Activated T-helper 17 cell treated with anti-CD3 and anti-CD28 coated beads, Interleukin-2, amount 50 U/mL, for 72 hours (primary cell): ENCODE results near the gene PLXNB2. TPM values are rescaled to one million over a fixed set of nuclear protein-coding genes. Genes with fewer than 3 reads are reported as not detected.
"Not testable (repeated sequence)": the region's sequence is repeated elsewhere in the genome, so short reads cannot be mapped to it uniquely, and the experiment has no call there.

Source experiments
- ATAC-seq: fragments of 150-1000 bp; cut with Tn5 transposase; replicated peaks from 2 replicates; pipeline ENCODE4 v1.10.0; 2021; ENCODE audit warnings: mild to moderate bottlenecking, moderate library complexity
- H3K27ac Mint-ChIP-seq: one replicate; pipeline ENCODE4 v1.8.0; 2022; ENCODE audit warnings: mixed read lengths
- H3K27me3 Mint-ChIP-seq: one replicate; pipeline ENCODE4 v1.8.0; 2022; ENCODE audit warnings: mixed read lengths
- H3K36me3 Mint-ChIP-seq: one replicate; pipeline ENCODE4 v1.8.0; 2022; ENCODE audit warnings: low read depth, mild to moderate bottlenecking, mixed read lengths
- H3K4me1 Mint-ChIP-seq: one replicate; pipeline ENCODE4 v1.8.0; 2022; ENCODE audit warnings: mixed read lengths
- H3K4me3 Mint-ChIP-seq: one replicate; pipeline ENCODE4 v1.8.0; 2022; ENCODE audit warnings: mild to moderate bottlenecking, mixed read lengths
- H3K9me3 Mint-ChIP-seq: one replicate; pipeline ENCODE4 v1.8.0; 2022; ENCODE audit warnings: mixed read lengths
- total RNA-seq, 2 donors: library from RNA; stranded (reverse); gene quantifications; one replicate each; pipeline ENCODE4 v1.2.3, GENCODE V29; 2022

Gene PLXNB2
- total RNA-seq, 2 donors from 2014 or later: 29.1 to 30.4 TPM

GRCh38 chr22:50337262-50338041, 30.0 kb upstream of the PLXNB2 start:
- Mint-ChIP-seq H3K27ac (no peak overlapping the region), H3K36me3 (no peaks in the 10 kb centered on the region), H3K9me3 (no peaks in the 10 kb centered on the region), H3K27me3 (no peaks in the 10 kb centered on the region), H3K4me3 (no peak overlapping the region), H3K4me1 (no peaks in the 10 kb centered on the region)
- no peak for ATAC-seq

GRCh38 chr22:50334433-50334832, 27.0 kb upstream of the PLXNB2 start:
- not testable (repeated sequence) for ATAC-seq, H3K4me1 Mint-ChIP-seq, H3K27ac Mint-ChIP-seq, H3K9me3 Mint-ChIP-seq, H3K36me3 Mint-ChIP-seq, H3K27me3 Mint-ChIP-seq, H3K4me3 Mint-ChIP-seq

GRCh38 chr22:50329236-50329635, 21.8 kb upstream of the PLXNB2 start:
- Mint-ChIP-seq H3K9me3 (no peaks in the 10 kb centered on the region), H3K27me3 (peaks cover 4% of the 10 kb centered on the region), H3K4me1 (peaks cover 10% of the 10 kb centered on the region), H3K36me3 (no peaks in the 10 kb centered on the region), H3K4me3 (no peak overlapping the region), H3K27ac (no peak overlapping the region)
- ATAC-seq: peak; percentile 15

GRCh38 chr22:50327711-50328019, 20.2 kb upstream of the PLXNB2 start:
- Mint-ChIP-seq H3K4me1 (peaks cover 10% of the 10 kb centered on the region), H3K27me3 (peaks cover 4% of the 10 kb centered on the region), H3K27ac (peak overlapping the region; percentile 58), H3K9me3 (no peaks in the 10 kb centered on the region), H3K4me3 (peak overlapping the region; percentile 66), H3K36me3 (no peaks in the 10 kb centered on the region)
- no peak for ATAC-seq

GRCh38 chr22:50326956-50327710, 19.7 kb upstream of the PLXNB2 start, which contains the start of gene DENND6B:
Gene DENND6B, minus strand, starts transcription at chr22:50327012. Its CDS starts 24 bp downstream, at chr22:50326988.
- Mint-ChIP-seq H3K27me3 (peaks cover 4% of the 10 kb centered on the region), H3K4me1 (peaks cover 10% of the 10 kb centered on the region), H3K27ac (peak within 1 kb of the TSS; percentile 74), H3K4me3 (peak within 1 kb of the TSS; percentile 76), H3K9me3 (no peaks in the 10 kb centered on the region), H3K36me3 (no peaks in the 10 kb centered on the region)
- ATAC-seq: peak; percentile 94

DNA sequence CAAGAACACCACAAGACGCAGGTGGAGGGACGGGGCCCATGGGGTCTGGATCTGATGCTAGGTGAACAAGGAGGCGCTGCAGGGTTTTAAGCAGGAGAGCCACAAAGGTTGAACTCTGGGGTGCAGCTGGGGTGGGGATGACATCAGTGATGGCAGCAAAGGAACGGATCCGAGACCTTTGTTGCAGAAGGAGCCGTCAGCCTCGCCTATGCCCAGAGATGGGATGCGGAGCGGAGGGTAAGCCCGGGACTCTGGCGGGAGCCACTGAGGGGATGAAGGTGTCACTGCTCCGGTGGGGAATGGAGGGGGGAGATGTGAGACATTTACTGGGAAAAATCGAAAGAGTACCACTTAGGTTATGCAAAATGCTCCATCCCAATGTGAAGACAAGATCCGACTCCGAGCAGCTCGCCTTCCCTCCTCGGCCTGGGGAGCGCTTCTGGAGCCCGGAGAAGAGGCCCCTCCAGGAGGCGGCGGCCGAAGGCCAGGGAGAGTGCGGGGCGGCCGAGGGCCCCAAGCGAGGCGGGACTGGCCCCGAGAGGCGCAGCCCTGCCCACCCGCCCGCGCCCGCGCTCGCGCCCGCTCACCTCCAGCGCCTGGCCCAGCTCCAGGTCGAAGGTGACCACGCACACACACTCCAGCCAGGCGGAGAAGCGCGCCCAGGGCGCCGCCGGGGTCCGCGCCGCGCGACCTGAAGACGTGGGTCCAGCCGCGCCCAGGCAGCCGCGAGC, 18.9 kb upstream of the PLXNB2 start:
- Mint-ChIP-seq H3K36me3 (no peaks in the 10 kb centered on the region), H3K27me3 (peaks cover 4% of the 10 kb centered on the region), H3K4me3 (peak overlapping the region; percentile 76), H3K9me3 (no peaks in the 10 kb centered on the region), H3K27ac (peak overlapping the region; percentile 74), H3K4me1 (peaks cover 10% of the 10 kb centered on the region)
- no peak for ATAC-seq

- Mint-ChIP-seq H3K27me3 (peaks cover 4% of the 10 kb centered on the region), H3K4me3 (peak overlapping the region; percentile 76), H3K4me1 (peaks cover 5% of the 10 kb centered on the region), H3K27ac (peak overlapping the region; percentile 74), H3K36me3 (no peaks in the 10 kb centered on the region), H3K9me3 (no peaks in the 10 kb centered on the region)
- ATAC-seq: no peak
Measured at GRCh38 chr22:50325444-50326224, 18.2 kb upstream of the PLXNB2 start.

- H3K27me3 Mint-ChIP-seq: peaks cover 4% of the 10 kb centered on the region
- H3K36me3 Mint-ChIP-seq: no peaks in the 10 kb centered on the region
- no peaks in the 10 kb centered on the region for H3K9me3 Mint-ChIP-seq
- ATAC-seq: no peak
- H3K4me1 Mint-ChIP-seq: peaks cover 5% of the 10 kb centered on the region
- H3K27ac Mint-ChIP-seq: no peak overlapping the region
- no peak overlapping the region for H3K4me3 Mint-ChIP-seq
Measured at GRCh38 chr22:50323900-50324299, 16.5 kb upstream of the PLXNB2 start.

GRCh38 chr22:50322382-50323104, 15.1 kb upstream of the PLXNB2 start:
- H3K9me3 Mint-ChIP-seq, H3K27me3 Mint-ChIP-seq, H3K4me1 Mint-ChIP-seq, ATAC-seq, H3K27ac Mint-ChIP-seq, H3K4me3 Mint-ChIP-seq, H3K36me3 Mint-ChIP-seq: not testable (repeated sequence)

GRCh38 chr22:50320671-50321325, 13.4 kb upstream of the PLXNB2 start:
- Mint-ChIP-seq H3K4me1 (peaks cover 2% of the 10 kb centered on the region), H3K27me3 (peaks cover 2% of the 10 kb centered on the region), H3K27ac (no peak overlapping the region), H3K4me3 (no peak overlapping the region), H3K9me3 (no peaks in the 10 kb centered on the region), H3K36me3 (no peaks in the 10 kb centered on the region)
- ATAC-seq: no peak

DNA sequence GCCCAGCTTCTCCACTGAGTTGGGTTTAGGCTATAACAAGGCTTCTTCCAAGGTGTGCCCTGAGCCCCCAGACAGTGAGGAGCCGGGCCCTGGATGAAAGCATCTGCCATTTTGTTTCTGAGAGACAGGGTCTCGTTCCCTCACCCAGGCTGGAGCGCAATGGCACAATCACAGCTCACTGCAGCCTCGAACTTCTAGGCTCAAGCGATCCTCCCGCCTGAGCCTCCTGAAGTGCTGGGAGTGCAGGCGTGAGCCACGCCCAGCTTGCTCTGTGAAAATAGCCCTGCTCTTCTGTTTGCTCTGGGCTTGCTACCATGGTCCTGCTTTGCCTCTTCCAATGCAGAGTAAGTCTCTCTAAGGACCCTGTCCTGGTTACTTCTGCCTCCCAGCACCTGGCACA, 12.7 kb upstream of the PLXNB2 start:
- no peak for ATAC-seq
- H3K9me3 Mint-ChIP-seq: no peaks in the 10 kb centered on the region
- no peaks in the 10 kb centered on the region for H3K36me3 Mint-ChIP-seq
- peaks cover 4% of the 10 kb centered on the region for H3K4me1 Mint-ChIP-seq
- no peak overlapping the region for H3K27ac Mint-ChIP-seq
- H3K27me3 Mint-ChIP-seq: no peaks in the 10 kb centered on the region
- H3K4me3 Mint-ChIP-seq: no peak overlapping the region

GRCh38 chr22:50319503-50319951, 12.1 kb upstream of the PLXNB2 start:
- Mint-ChIP-seq H3K4me1 (peaks cover 6% of the 10 kb centered on the region), H3K36me3 (no peaks in the 10 kb centered on the region), H3K27ac (no peak overlapping the region)

GRCh38 chr22:50318698-50319411, 11.4 kb upstream of the PLXNB2 start:
- Mint-ChIP-seq H3K27me3 (no peaks in the 10 kb centered on the region), H3K27ac (no peak overlapping the region), H3K4me1 (peaks cover 10% of the 10 kb centered on the region), H3K9me3 (no peaks in the 10 kb centered on the region), H3K36me3 (no peaks in the 10 kb centered on the region), H3K4me3 (no peak overlapping the region)
- no peak for ATAC-seq

More at GRCh38 chr22:50319503-50319951, 12.1 kb upstream of the PLXNB2 start:
- no peaks in the 10 kb centered on the region for H3K27me3 Mint-ChIP-seq
- H3K9me3 Mint-ChIP-seq: no peaks in the 10 kb centered on the region
- no peak overlapping the region for H3K4me3 Mint-ChIP-seq
- ATAC-seq: no peak
